ENCODE data around the gene ARMC9. TPM values are rescaled to one million over a fixed set of nuclear protein-coding genes. Genes with fewer than 3 reads are reported as not detected.
"Not testable (repeated sequence)": the region's sequence is repeated elsewhere in the genome, so short reads cannot be mapped to it uniquely, and the experiment has no call there.

The ARMC9 gene
- total and polyA plus RNA-seq, 2 experiments from 2014 or later: 15.1 to 17.3 TPM

GRCh38 chr2:231399853-231400680 is 201.6 kb downstream of the ARMC9 start:
- Histone ChIP-seq H4K20me1 (ENCODE audit: insufficient read depth) (no peaks in the 10 kb centered on the region), H3K27me3 (replicated peaks; ENCODE audit: insufficient read depth) (peaks cover 9% of the 10 kb centered on the region; the same call in 1 of the 2 replicates), H3K27ac (no peak overlapping the region), H3K9me2 (ENCODE audit: insufficient read depth) (no peaks in the 10 kb centered on the region), H3K4me2 (ENCODE audit: unreplicated experiment) (no peak overlapping the region), H3K9ac (no peak overlapping the region), H3K79me2 (ENCODE audit: insufficient read depth) (no peaks in the 10 kb centered on the region), H3K36me3 (ENCODE audit: low read depth) (no peaks in the 10 kb centered on the region), H3K4me3 (no peak overlapping the region), H3K9me3 (ENCODE audit: low read depth) (no peaks in the 10 kb centered on the region), H3F3A (ENCODE audit: insufficient read depth) (no peaks in the 10 kb centered on the region), H3K4me1 (ENCODE audit: insufficient read depth) (no peaks in the 10 kb centered on the region), H2AFZ (no peak overlapping the region)
- DNase-seq: peak; percentile 57
- TF ChIP-seq EZH2phosphoT487 (IDR thresholded peaks at IDR 0.05; ENCODE audit: insufficient read depth, low read depth): no peak
- no peak for TF ChIP-seq EZH2 (IDR thresholded peaks at IDR 0.05; ENCODE audit: insufficient read depth, poor library complexity, severe bottlenecking)
- 31 to 35% methylated on average over 12 of the region's 12 CpGs for WGBS, 2 experiments (ENCODE audit: low coverage in 1 of 2, low lambda C conversion rate in 2 of 2, missing lambda C conversion rate in 2 of 2)
- in situ Hi-C loops (cut with MboI): loop anchor here (10.0 to 25.0 kb wide), 2 partner anchors 105 to 288 kb away; no protein-coding TSS in a partner anchor

- H3K36me3 ChIP-seq (ENCODE audit: low read depth); H4K20me1 ChIP-seq (ENCODE audit: insufficient read depth); H3K4me2 ChIP-seq (ENCODE audit: unreplicated experiment); DNase-seq; H3K9me2 ChIP-seq (ENCODE audit: insufficient read depth); H3K27me3 ChIP-seq (replicated peaks; ENCODE audit: insufficient read depth); H3F3A ChIP-seq (ENCODE audit: insufficient read depth); H2AFZ ChIP-seq; H3K9me3 ChIP-seq (ENCODE audit: low read depth); H3K27ac ChIP-seq; H3K79me2 ChIP-seq (ENCODE audit: insufficient read depth); H3K4me3 ChIP-seq; H3K9ac ChIP-seq; H3K4me1 ChIP-seq (ENCODE audit: insufficient read depth): not testable (repeated sequence)
- 68 to 70% methylated on average over 8 of the region's 8 CpGs for WGBS, 2 experiments (ENCODE audit: low coverage in 1 of 2, low lambda C conversion rate in 2 of 2, missing lambda C conversion rate in 2 of 2)
- in situ Hi-C loops (cut with MboI): loop anchor here (10.0 to 25.0 kb wide), 2 partner anchors 106 to 288 kb away; no protein-coding TSS in a partner anchor
Observed at GRCh38 chr2:231400681-231401080, 202.2 kb downstream of the ARMC9 start.

- not testable (repeated sequence) for H3K4me2 ChIP-seq (ENCODE audit: unreplicated experiment); H3F3A ChIP-seq (ENCODE audit: insufficient read depth); H3K27me3 ChIP-seq (replicated peaks; ENCODE audit: insufficient read depth); H3K9me2 ChIP-seq (ENCODE audit: insufficient read depth); H3K4me3 ChIP-seq; H3K27ac ChIP-seq; H3K79me2 ChIP-seq (ENCODE audit: insufficient read depth); H3K4me1 ChIP-seq (ENCODE audit: insufficient read depth); H3K9ac ChIP-seq; H2AFZ ChIP-seq; DNase-seq; H3K9me3 ChIP-seq (ENCODE audit: low read depth); H3K36me3 ChIP-seq (ENCODE audit: low read depth); H4K20me1 ChIP-seq (ENCODE audit: insufficient read depth)
- 92% methylated on average over 21 to 23 of the region's 23 CpGs for WGBS, 2 experiments (ENCODE audit: low coverage in 1 of 2, low lambda C conversion rate in 2 of 2, missing lambda C conversion rate in 2 of 2)
- in situ Hi-C loops (cut with MboI): loop anchor here (10.0 to 25.0 kb wide), 2 partner anchors 106 to 289 kb away; no protein-coding TSS in a partner anchor
Observed at GRCh38 chr2:231401101-231401500, 202.7 kb downstream of the ARMC9 start.

- not testable (repeated sequence) for H3K4me1 ChIP-seq (ENCODE audit: insufficient read depth); H4K20me1 ChIP-seq (ENCODE audit: insufficient read depth); H3K36me3 ChIP-seq (ENCODE audit: low read depth); H3K4me3 ChIP-seq; H3K27me3 ChIP-seq (replicated peaks; ENCODE audit: insufficient read depth); H3K9ac ChIP-seq; H2AFZ ChIP-seq; H3K4me2 ChIP-seq (ENCODE audit: unreplicated experiment); H3K27ac ChIP-seq; H3K9me2 ChIP-seq (ENCODE audit: insufficient read depth); H3F3A ChIP-seq (ENCODE audit: insufficient read depth); H3K9me3 ChIP-seq (ENCODE audit: low read depth); H3K79me2 ChIP-seq (ENCODE audit: insufficient read depth)
- in situ Hi-C loops (cut with MboI): loop anchor here (10.0 to 25.0 kb wide), 2 partner anchors 109 to 291 kb away; no protein-coding TSS in a partner anchor
- 67% methylated on average over 14 of the region's 14 CpGs for WGBS, 2 experiments (ENCODE audit: low coverage in 1 of 2, low lambda C conversion rate in 2 of 2, missing lambda C conversion rate in 2 of 2)
- peak; percentile 26 for DNase-seq
Observed at GRCh38 chr2:231403421-231404182, 205.2 kb downstream of the ARMC9 start.

DNA sequence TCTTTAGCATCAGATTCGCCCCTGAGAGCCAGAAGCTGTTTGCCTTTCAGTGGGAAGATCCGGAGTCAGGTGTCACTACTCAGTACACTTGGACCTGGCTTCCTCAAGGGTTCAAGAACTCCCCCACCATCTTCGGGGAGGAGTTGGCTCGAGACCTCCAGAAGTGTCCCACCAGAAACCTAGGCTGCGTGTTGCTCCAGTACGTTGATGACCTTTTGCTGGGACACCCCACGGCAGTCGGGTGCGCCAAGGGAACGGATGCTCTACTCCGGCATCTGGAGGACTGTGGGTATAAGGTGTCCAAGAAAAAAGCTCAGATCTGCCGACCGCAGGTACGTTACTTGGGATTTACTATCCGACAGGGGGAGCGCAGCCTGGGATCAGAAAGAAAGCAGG is 205.8 kb downstream of the ARMC9 start:
- H3K9me3 ChIP-seq (ENCODE audit: low read depth); H3K9ac ChIP-seq; H3F3A ChIP-seq (ENCODE audit: insufficient read depth); H3K4me1 ChIP-seq (ENCODE audit: insufficient read depth); H3K4me2 ChIP-seq (ENCODE audit: unreplicated experiment); H3K79me2 ChIP-seq (ENCODE audit: insufficient read depth); H3K27ac ChIP-seq; H2AFZ ChIP-seq; DNase-seq; H4K20me1 ChIP-seq (ENCODE audit: insufficient read depth); H3K27me3 ChIP-seq (replicated peaks; ENCODE audit: insufficient read depth); H3K36me3 ChIP-seq (ENCODE audit: low read depth); H3K9me2 ChIP-seq (ENCODE audit: insufficient read depth); H3K4me3 ChIP-seq: not testable (repeated sequence)
- in situ Hi-C loops (cut with MboI): loop anchor here (10.0 to 25.0 kb wide), 2 partner anchors 109 to 292 kb away; no protein-coding TSS in a partner anchor
- WGBS, 2 experiments (ENCODE audit: low coverage in 1 of 2, low lambda C conversion rate in 2 of 2, missing lambda C conversion rate in 2 of 2): 95 to 98% methylated on average over 16 of the region's 16 CpGs

GRCh38 chr2:231405601-231406367 is 207.4 kb downstream of the ARMC9 start:
- Histone ChIP-seq H2AFZ (peak overlapping the region; percentile 82), H3K4me2 (ENCODE audit: unreplicated experiment) (peak overlapping the region; percentile 28)
- H3K4me3 ChIP-seq; H3K27ac ChIP-seq; H3K36me3 ChIP-seq (ENCODE audit: low read depth); H3F3A ChIP-seq (ENCODE audit: insufficient read depth); H3K27me3 ChIP-seq (replicated peaks; ENCODE audit: insufficient read depth); H3K9me2 ChIP-seq (ENCODE audit: insufficient read depth); H4K20me1 ChIP-seq (ENCODE audit: insufficient read depth); H3K79me2 ChIP-seq (ENCODE audit: insufficient read depth); H3K9me3 ChIP-seq (ENCODE audit: low read depth); H3K4me1 ChIP-seq (ENCODE audit: insufficient read depth); H3K9ac ChIP-seq; DNase-seq: not testable (repeated sequence)
- in situ Hi-C loops (cut with MboI): loop anchor here (10.0 to 25.0 kb wide), 2 partner anchors 111 to 293 kb away; no protein-coding TSS in a partner anchor
- 23 to 26% methylated on average over 16 of the region's 16 CpGs for WGBS, 2 experiments (ENCODE audit: low coverage in 1 of 2, low lambda C conversion rate in 2 of 2, missing lambda C conversion rate in 2 of 2)
